ENCODE results near the gene MAFB.
"Not testable (repeated sequence)": the region's sequence is repeated elsewhere in the genome, so short reads cannot be mapped to it uniquely, and the experiment has no call there.

The MAFB gene

DNA sequence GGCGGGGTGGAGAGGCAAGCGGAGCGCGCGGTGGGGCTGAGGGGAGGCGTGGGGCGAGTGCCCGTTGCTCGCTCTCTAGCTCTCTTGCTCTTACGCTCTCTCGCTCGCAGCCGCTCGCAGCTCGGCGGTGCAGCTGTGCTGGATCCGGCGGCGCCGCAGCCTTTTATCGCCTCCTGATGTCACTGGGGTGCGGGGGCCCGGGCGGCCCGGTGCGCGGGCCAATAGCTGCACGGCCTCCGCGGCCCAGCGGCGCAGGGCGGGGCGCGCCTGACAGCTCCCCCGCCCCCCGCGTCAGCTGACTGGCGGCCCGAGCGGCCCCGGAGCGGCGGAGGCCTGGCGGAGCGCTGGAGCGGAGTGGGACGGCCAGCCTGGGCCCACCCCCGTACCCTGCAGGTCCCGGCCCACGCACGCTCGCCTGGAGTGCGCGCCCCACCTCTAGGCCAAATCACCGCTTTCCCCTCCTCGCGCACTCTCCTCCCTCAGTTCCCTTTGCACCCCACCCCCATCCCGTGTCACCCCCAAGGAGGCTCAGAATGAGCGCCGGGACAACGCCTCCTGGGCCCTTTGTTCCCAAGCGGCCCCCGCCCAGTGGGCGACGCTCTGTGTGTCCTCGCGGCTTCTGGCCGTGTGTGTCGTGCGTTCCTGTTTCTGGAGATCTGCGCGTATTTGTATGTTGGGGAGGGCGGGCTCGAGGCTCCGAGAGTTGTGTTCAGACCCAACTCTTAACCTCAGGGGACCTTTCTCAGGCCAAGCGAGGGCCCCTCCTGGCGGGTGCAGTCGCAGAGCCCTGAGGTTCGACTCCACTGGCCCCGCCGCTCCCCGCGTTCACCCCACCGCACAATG, at the start of gene MAFB:
Gene MAFB (minus strand): TSS at position 137 of the 843 bp plus-strand sequence. CDS start 386 bp downstream, outside the sequence.
- Mint-ChIP-seq H3K4me1 (no peaks in the 10 kb centered on the region), H3K36me3 (ENCODE audit: insufficient read depth) (peaks cover 2% of the 10 kb centered on the region), H3K4me3 (peak within 1 kb of the TSS; percentile 80), H3K27ac (ENCODE audit: low read depth) (no peak within 1 kb of the TSS), H3K9me3 (no peaks in the 10 kb centered on the region), H3K27me3 (peaks cover 80% of the 10 kb centered on the region)
- peak; percentile 52 for ATAC-seq (replicated peaks; ENCODE audit: extremely low read depth, poor library complexity, severe bottlenecking)
- DNase-seq (ENCODE audit: low spot score in 2 of 2), result no peak

- H3K27me3 Mint-ChIP-seq, result peaks cover 42% of the 10 kb centered on the region
- not testable (repeated sequence) for H3K4me3 Mint-ChIP-seq; ATAC-seq (replicated peaks; ENCODE audit: extremely low read depth, poor library complexity, severe bottlenecking); H3K36me3 Mint-ChIP-seq (ENCODE audit: insufficient read depth); DNase-seq (ENCODE audit: low spot score in 2 of 2); H3K27ac Mint-ChIP-seq (ENCODE audit: low read depth); H3K4me1 Mint-ChIP-seq; H3K9me3 Mint-ChIP-seq
Observed at GRCh38 chr20:40736468-40736867, 47.4 kb upstream of the MAFB start.

- no peaks in the 10 kb centered on the region for H3K4me1 Mint-ChIP-seq
- peaks cover 41% of the 10 kb centered on the region for H3K27me3 Mint-ChIP-seq
- no peak for ATAC-seq (replicated peaks; ENCODE audit: extremely low read depth, poor library complexity, severe bottlenecking)
- H3K4me3 Mint-ChIP-seq, result no peak overlapping the region
- peaks cover 5% of the 10 kb centered on the region for H3K9me3 Mint-ChIP-seq
- peaks cover 3% of the 10 kb centered on the region for H3K36me3 Mint-ChIP-seq (ENCODE audit: insufficient read depth)
- no peak overlapping the region for H3K27ac Mint-ChIP-seq (ENCODE audit: low read depth)
- DNase-seq (ENCODE audit: low spot score in 2 of 2), result no peak
Observed at GRCh38 chr20:40728996-40729395, 40.0 kb upstream of the MAFB start.

- ATAC-seq (replicated peaks; ENCODE audit: extremely low read depth, poor library complexity, severe bottlenecking) (no peak), DNase-seq (ENCODE audit: low spot score in 2 of 2) (no peak)
- H3K4me3 Mint-ChIP-seq, result no peak overlapping the region
- H3K27ac Mint-ChIP-seq (ENCODE audit: low read depth), result no peak overlapping the region
- H3K4me1 Mint-ChIP-seq, result no peaks in the 10 kb centered on the region
- peaks cover 35% of the 10 kb centered on the region for H3K27me3 Mint-ChIP-seq
- peaks cover 3% of the 10 kb centered on the region for H3K36me3 Mint-ChIP-seq (ENCODE audit: insufficient read depth)
- H3K9me3 Mint-ChIP-seq, result peaks cover 5% of the 10 kb centered on the region
Observed at GRCh38 chr20:40728470-40728869, 39.4 kb upstream of the MAFB start.

DNA sequence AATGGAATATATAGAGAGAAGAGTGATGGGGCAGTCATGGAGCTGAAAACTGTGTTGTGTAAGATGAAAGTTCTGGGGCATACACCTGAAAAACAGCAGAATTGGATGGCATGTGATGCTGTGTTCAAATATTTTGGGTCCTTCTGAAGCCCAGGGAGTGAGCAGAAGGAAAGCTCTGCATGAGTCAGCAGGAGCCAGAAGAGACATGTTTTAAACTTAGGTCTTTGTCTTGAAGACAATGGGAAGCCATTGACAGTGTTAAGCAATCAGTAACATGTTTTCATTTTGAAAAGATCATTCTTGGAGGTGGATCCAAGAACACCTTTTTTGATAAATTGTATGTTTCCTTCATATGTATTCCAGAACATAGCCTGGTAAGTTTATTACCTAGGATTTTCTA, 38.9 kb upstream of the MAFB start:
- ATAC-seq (replicated peaks; ENCODE audit: extremely low read depth, poor library complexity, severe bottlenecking) (no peak), DNase-seq (ENCODE audit: low spot score in 2 of 2) (no peak)
- H3K4me1 Mint-ChIP-seq, result no peaks in the 10 kb centered on the region
- H3K27me3 Mint-ChIP-seq, result peaks cover 30% of the 10 kb centered on the region
- no peak overlapping the region for H3K27ac Mint-ChIP-seq (ENCODE audit: low read depth)
- H3K4me3 Mint-ChIP-seq, result no peak overlapping the region
- peaks cover 3% of the 10 kb centered on the region for H3K36me3 Mint-ChIP-seq (ENCODE audit: insufficient read depth)
- H3K9me3 Mint-ChIP-seq, result peaks cover 5% of the 10 kb centered on the region

DNA sequence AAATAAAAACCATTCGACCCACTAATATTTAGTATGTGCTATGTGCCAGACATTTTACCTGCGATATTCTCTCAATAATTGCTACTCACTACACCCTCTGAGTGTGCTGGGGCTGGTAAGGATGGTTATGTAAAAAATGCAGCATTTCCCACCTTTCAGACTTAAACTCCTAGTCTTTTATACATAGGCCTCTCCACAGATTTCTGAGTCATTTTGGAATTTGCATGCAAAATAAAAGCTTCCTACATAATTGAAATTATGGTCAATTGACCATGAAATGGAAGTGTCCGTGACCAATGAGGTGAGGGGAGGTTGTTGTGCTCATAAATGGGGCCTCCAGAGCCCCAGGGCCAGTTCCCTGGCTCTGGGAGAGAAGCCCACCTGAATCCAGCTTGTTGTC, 37.7 kb upstream of the MAFB start:
- DNase-seq (ENCODE audit: low spot score in 2 of 2) (no peak), ATAC-seq (replicated peaks; ENCODE audit: extremely low read depth, poor library complexity, severe bottlenecking) (no peak)
- peaks cover 27% of the 10 kb centered on the region for H3K27me3 Mint-ChIP-seq
- H3K9me3 Mint-ChIP-seq, result peaks cover 5% of the 10 kb centered on the region
- no peak overlapping the region for H3K4me3 Mint-ChIP-seq
- no peaks in the 10 kb centered on the region for H3K4me1 Mint-ChIP-seq
- no peak overlapping the region for H3K27ac Mint-ChIP-seq (ENCODE audit: low read depth)
- H3K36me3 Mint-ChIP-seq (ENCODE audit: insufficient read depth), result peaks cover 3% of the 10 kb centered on the region

DNA sequence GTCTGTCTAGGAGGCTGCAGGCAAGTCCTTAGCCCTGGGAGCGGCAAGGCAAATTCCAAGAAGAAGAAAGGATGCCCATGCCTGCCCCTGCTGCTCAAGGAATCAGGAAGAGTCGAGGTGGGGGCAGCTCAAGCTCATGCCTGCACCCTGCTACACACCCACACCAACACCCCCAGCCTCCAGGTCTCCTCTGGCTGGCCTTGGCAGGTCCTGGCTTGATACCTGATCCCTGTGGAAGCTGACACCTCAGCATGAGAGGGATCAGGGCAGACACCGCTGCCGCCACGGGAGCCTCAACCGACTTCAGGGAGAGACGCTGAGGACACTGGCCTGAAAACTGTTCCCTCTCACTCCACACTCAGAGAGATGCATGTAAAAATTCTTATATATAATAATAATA, 35.5 kb upstream of the MAFB start:
- Mint-ChIP-seq H3K4me1 (no peaks in the 10 kb centered on the region), H3K36me3 (ENCODE audit: insufficient read depth) (peaks cover 3% of the 10 kb centered on the region), H3K9me3 (peaks cover 5% of the 10 kb centered on the region), H3K27ac (ENCODE audit: low read depth) (no peak overlapping the region), H3K4me3 (no peak overlapping the region), H3K27me3 (peaks cover 27% of the 10 kb centered on the region)
- DNase-seq (ENCODE audit: low spot score in 2 of 2) (no peak), ATAC-seq (replicated peaks; ENCODE audit: extremely low read depth, poor library complexity, severe bottlenecking) (no peak)

DNA sequence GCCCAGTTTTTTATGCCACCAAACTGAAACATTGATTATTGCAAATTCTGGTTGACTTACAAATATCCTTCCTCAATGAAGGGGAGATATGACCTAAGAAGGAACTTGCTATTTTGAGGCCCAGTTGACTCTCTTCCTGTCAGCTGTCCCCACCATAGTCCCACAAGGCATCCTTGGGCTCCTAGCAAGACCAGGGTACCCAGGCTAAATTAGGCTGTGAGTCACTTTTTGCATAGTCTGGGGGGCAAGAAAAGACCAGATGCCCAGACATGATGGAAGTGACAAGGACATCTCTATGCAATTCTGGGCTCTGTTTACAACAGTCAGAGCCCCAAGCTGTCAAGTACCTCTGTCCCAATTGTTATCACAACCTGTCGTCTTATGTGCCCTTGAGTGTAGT, 31.8 kb upstream of the MAFB start:
- Mint-ChIP-seq H3K27me3 (peaks cover 29% of the 10 kb centered on the region), H3K4me3 (no peak overlapping the region), H3K9me3 (no peaks in the 10 kb centered on the region), H3K36me3 (ENCODE audit: insufficient read depth) (peaks cover 3% of the 10 kb centered on the region), H3K27ac (ENCODE audit: low read depth) (no peak overlapping the region), H3K4me1 (no peaks in the 10 kb centered on the region)
- ATAC-seq (replicated peaks; ENCODE audit: extremely low read depth, poor library complexity, severe bottlenecking), result no peak
- DNase-seq (ENCODE audit: low spot score in 2 of 2), result no peak

DNA sequence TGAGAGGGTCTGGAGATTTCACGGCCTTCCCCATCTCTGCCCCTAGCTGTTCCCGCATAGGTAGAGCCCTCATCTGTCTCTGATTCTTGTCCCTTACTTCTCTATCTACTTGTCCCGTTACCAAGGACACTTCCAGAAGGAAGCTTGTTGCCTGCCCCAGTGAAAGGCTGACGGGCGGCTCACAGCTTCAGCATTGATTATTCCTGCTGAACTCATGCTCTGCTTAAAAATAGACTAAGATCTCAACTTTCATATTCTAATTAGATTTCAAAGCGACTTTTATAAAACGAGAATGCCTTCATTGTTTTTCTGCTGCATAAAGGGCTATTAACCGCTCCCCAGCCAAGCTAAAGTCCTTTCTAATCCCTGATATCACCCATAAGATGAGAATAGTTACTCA, 31.1 kb upstream of the MAFB start:
- Mint-ChIP-seq H3K27me3 (peaks cover 27% of the 10 kb centered on the region), H3K4me1 (no peaks in the 10 kb centered on the region), H3K36me3 (ENCODE audit: insufficient read depth) (peaks cover 3% of the 10 kb centered on the region), H3K4me3 (no peak overlapping the region), H3K27ac (ENCODE audit: low read depth) (no peak overlapping the region), H3K9me3 (no peaks in the 10 kb centered on the region)
- no peak for ATAC-seq (replicated peaks; ENCODE audit: extremely low read depth, poor library complexity, severe bottlenecking)
- no peak for DNase-seq (ENCODE audit: low spot score in 2 of 2)

GRCh38 chr20:40718982-40719729, 30.1 kb upstream of the MAFB start:
- no peak for DNase-seq (ENCODE audit: low spot score in 2 of 2)
- Mint-ChIP-seq H3K4me1 (no peaks in the 10 kb centered on the region), H3K9me3 (no peaks in the 10 kb centered on the region), H3K36me3 (ENCODE audit: insufficient read depth) (no peaks in the 10 kb centered on the region), H3K27ac (ENCODE audit: low read depth) (no peak overlapping the region), H3K27me3 (peaks cover 32% of the 10 kb centered on the region), H3K4me3 (no peak overlapping the region)
- no peak for ATAC-seq (replicated peaks; ENCODE audit: extremely low read depth, poor library complexity, severe bottlenecking)

- Mint-ChIP-seq H3K4me3 (no peak overlapping the region), H3K27me3 (peaks cover 36% of the 10 kb centered on the region), H3K36me3 (ENCODE audit: insufficient read depth) (no peaks in the 10 kb centered on the region), H3K4me1 (no peaks in the 10 kb centered on the region), H3K9me3 (no peaks in the 10 kb centered on the region), H3K27ac (ENCODE audit: low read depth) (no peak overlapping the region)
- no peak for DNase-seq (ENCODE audit: low spot score in 2 of 2)
- ATAC-seq (replicated peaks; ENCODE audit: extremely low read depth, poor library complexity, severe bottlenecking), result no peak
Observed at GRCh38 chr20:40718214-40718977, 29.4 kb upstream of the MAFB start.

- H3K36me3 Mint-ChIP-seq (ENCODE audit: insufficient read depth), result no peaks in the 10 kb centered on the region
- H3K4me3 Mint-ChIP-seq, result no peak overlapping the region
- H3K4me1 Mint-ChIP-seq, result no peaks in the 10 kb centered on the region
- H3K9me3 Mint-ChIP-seq, result no peaks in the 10 kb centered on the region
- no peak overlapping the region for H3K27ac Mint-ChIP-seq (ENCODE audit: low read depth)
- ATAC-seq (replicated peaks; ENCODE audit: extremely low read depth, poor library complexity, severe bottlenecking) (no peak), DNase-seq (ENCODE audit: low spot score in 2 of 2) (no peak)
- peaks cover 43% of the 10 kb centered on the region for H3K27me3 Mint-ChIP-seq
Observed at GRCh38 chr20:40717343-40717865, 28.4 kb upstream of the MAFB start.

Measured in central memory CD8-positive, alpha-beta T cell (primary cell).